Astrocyte of the cerebellum (primary cell): ENCODE results near the gene WDR46.

Experiments used
- DNase-seq: peaks from one replicate; pipeline ENCODE4 v3.0.0-alpha.2; 2011; ENCODE audit warnings: low read depth
- H3K4me3 ChIP-seq: 2 replicates; pipeline ENCODE4 v1.5.1; 2011; ENCODE audit warnings: mild to moderate bottlenecking, low read depth, low read length, moderate library complexity
- CTCF ChIP-seq: IDR thresholded peaks from 2 replicates; pipeline ENCODE4 v1.5.1; 2012; ENCODE audit warnings: low read length, low read depth, moderate library complexity, mild to moderate bottlenecking; ENCODE audit errors: missing control alignments
- in situ Hi-C: cut with HindIII; loops from 2 replicates; pipeline ENCODE4 v1.10.0; 2017; ENCODE audit warnings: low sequenced_read_pairs

The WDR46 gene

GRCh38 chr6:33248932-33249731 lies 39.9 kb downstream of the WDR46 start:
- DNase-seq: peak; percentile 98
- in situ Hi-C loops: no loop called here
- no peak for TF ChIP-seq CTCF
- H3K4me3 ChIP-seq: peak overlapping the region; percentile 45

DNA sequence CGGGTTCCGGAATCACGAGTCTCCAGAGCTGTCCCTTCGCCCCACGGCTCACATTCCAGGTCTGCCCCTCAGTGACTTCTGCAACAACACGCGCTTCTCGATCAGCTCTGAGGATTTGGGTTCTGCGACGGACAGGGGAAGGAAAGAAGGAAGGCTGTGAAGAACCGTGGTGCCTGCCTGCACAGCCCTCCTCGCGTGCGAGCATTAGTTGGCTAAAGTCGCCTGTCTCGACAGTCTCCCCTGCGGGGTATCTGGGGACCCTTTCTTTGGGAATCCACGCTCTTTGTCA lies 40.5 kb downstream of the WDR46 start:
- TF ChIP-seq CTCF: no peak
- in situ Hi-C loops: no loop called here
- peak; percentile 13 for DNase-seq
- H3K4me3 ChIP-seq: peak overlapping the region; percentile 45

GRCh38 chr6:33247977-33248642 lies 40.9 kb downstream of the WDR46 start:
- peak; percentile 64 for DNase-seq
- in situ Hi-C loops: no loop called here
- H3K4me3 ChIP-seq: peak overlapping the region; percentile 45
- peak; percentile 86 for TF ChIP-seq CTCF

DNA sequence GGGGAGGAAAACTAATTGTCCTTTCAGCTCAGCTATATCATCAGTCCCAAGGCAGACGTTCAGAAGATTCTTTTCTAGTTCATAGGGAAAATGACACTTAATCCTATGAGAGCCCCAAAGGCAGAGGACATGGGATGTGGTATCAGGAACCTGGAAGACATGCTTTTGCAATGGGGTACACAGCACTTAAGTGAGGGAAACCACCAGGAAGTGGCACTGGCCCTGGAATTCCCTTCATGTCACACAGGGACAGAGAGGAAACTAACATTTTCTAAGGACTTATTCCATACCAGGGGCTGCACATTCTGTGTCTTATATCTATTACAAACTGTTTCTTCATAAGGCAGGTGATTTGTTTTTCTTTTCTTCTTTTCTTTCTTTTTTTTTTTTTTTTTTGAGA lies 45.6 kb downstream of the WDR46 start:
- in situ Hi-C loops: no loop called here
- no peak overlapping the region for H3K4me3 ChIP-seq
- TF ChIP-seq CTCF: no peak
- DNase-seq: no peak

GRCh38 chr6:33241968-33242367 lies 47.1 kb downstream of the WDR46 start:
- H3K4me3 ChIP-seq: no peak overlapping the region
- in situ Hi-C loops: no loop called here
- no peak for TF ChIP-seq CTCF
- no peak for DNase-seq

- in situ Hi-C loops: no loop called here
- TF ChIP-seq CTCF: no peak
- no peak for DNase-seq
- H3K4me3 ChIP-seq: no peak overlapping the region
Measured at GRCh38 chr6:33237741-33238140, 51.3 kb downstream of the WDR46 start.
